Aorta (tissue), 5 donors: ENCODE results near the gene FUT6. TPM values are rescaled to one million over a fixed set of nuclear protein-coding genes. Genes with fewer than 3 reads are reported as not detected.

Source experiments
- ATAC-seq: fragments of 200-7000 bp; cut with Tn5 transposase; one replicate; pipeline ENCODE4 v1.9.1; 2022; ENCODE audit warnings: moderate library complexity; ENCODE audit not compliant: low FRiP score
- DNase-seq, 2 donors: peaks; one replicate each; pipeline ENCODE4 v3.0.0-alpha.2; 2020
- H3K27ac ChIP-seq, 2 donors: one replicate each; pipeline ENCODE4 v1.5.1; 2013; ENCODE audit warnings: low read length in 2 of 2, mild to moderate bottlenecking in 2 of 2, moderate library complexity in 2 of 2, control low read depth in 1 of 2, inconsistent platforms in 1 of 2, low read depth in 1 of 2
- H3K27me3 ChIP-seq, 2 donors: one replicate each; pipeline ENCODE4 v1.6.1; 2013; ENCODE audit warnings: control low read depth in 1 of 2, low read length in 1 of 2, mild to moderate bottlenecking in 1 of 2, moderate library complexity in 1 of 2; ENCODE audit not compliant: insufficient read depth in 2 of 2, control insufficient read depth in 1 of 2
- H3K36me3 ChIP-seq, 2 donors: one replicate each; pipeline ENCODE4 v1.6.1; 2013; ENCODE audit warnings: control low read depth in 1 of 2, low read length in 1 of 2, mild to moderate bottlenecking in 1 of 2; ENCODE audit not compliant: insufficient read depth in 2 of 2, control insufficient read depth in 1 of 2
- H3K4me1 ChIP-seq, 2 donors: one replicate each; pipeline ENCODE4 v1.6.1; 2013; ENCODE audit warnings: low read length in 2 of 2, control low read depth in 1 of 2, mild to moderate bottlenecking in 1 of 2, moderate library complexity in 1 of 2; ENCODE audit not compliant: insufficient read depth in 2 of 2, control insufficient read depth in 1 of 2
- H3K4me3 ChIP-seq, 2 donors: one replicate each; pipeline ENCODE4 v1.5.1; 2013; ENCODE audit warnings: low read length in 2 of 2, control low read depth in 1 of 2, mild to moderate bottlenecking in 1 of 2
- H3K9me3 ChIP-seq: one replicate; pipeline ENCODE4 v1.6.1; 2013; ENCODE audit warnings: mild to moderate bottlenecking, low read length; ENCODE audit not compliant: control insufficient read depth
- WGBS, 2 donors: extraction: QIAGEN DNeasy Blood & Tissue Kit; methylation state at CpG; one replicate each; pipeline ENCODE4 v1.1.7; 2013; 5-methylcytosine and 5-hydroxymethylcytosine counted together
- intact Hi-C, 2 donors: fragments of 100-400 bp; cut with DNase I; formaldehyde crosslinking; loops; one replicate each; pipeline versions ENCODE4 v1.14.2 to v1.15.0; 2022
- polyA plus RNA-seq, 2 donors: library from polyadenylated mRNA; stranded (reverse); fragments of 200-250 nt; gene quantifications; one replicate each; pipeline ENCODE4 v1.2.3, GENCODE V29; 2013
- total RNA-seq, 2 donors: library from RNA; stranded (reverse); fragmentation: NEBNext Ultra II Directional; extraction: Animal tissue kit (Norgen Biotek cat#: 25700); gene quantifications; one replicate each; pipeline ENCODE4 v1.2.1, GENCODE V29; 2021
- donor health status: healthy with polysubstance abuse.
- donor health status: Bipolar disorder and iron deficiency.
- donor health status: DM: no; HTN: no; CAD: no.
- donor health status: DM: no; HTN: no; CAD: no.
- donor health status: DM: yes; HTN: yes; CAD: no.

The FUT6 gene
- total and polyA plus RNA-seq, 4 donors: 0.05 to 3.9 TPM; not detected in 2

DNA sequence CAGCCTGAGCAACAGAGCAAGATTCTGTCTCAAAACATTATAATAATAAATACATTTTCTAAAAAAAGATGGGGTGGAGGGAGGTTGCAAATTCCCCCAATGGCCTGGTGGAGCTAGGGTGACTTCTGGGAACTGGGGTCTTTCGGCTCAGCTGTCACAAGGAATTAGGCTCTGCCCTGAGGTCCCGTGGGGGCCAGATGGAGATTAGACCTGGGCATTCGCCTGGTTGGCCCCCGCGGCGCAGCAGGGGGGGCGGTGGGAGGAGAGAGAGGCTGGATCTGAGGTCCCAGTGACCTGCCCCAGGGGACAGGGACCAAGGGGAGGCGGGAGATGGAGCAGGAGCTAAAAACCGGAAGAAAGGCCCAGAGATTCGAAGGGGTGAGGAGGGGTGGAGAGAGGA is 14.8 kb downstream of the FUT6 start:
- 66 to 68% methylated on average over 10 of the region's 10 CpGs for WGBS, 2 donors
- intact Hi-C loops: no loop called here
- H3K4me1 ChIP-seq: no peaks in the 10 kb centered on the region

GRCh38 chr19:5823579-5824281 is 15.8 kb downstream of the FUT6 start:
- Histone ChIP-seq H3K9me3 (no peaks in the 10 kb centered on the region), H3K4me1 (no peaks in the 10 kb centered on the region), H3K4me3 (no peak overlapping the region), H3K27me3 (peaks cover 0 to 2% of the 10 kb centered on the region in 2 donors), H3K27ac (no peak overlapping the region), H3K36me3 (no peaks in the 10 kb centered on the region)
- DNase-seq (no peak), ATAC-seq (no peak)
- 79 to 82% methylated on average over 30 of the region's 30 CpGs for WGBS, 2 donors
- intact Hi-C loops: no loop called here

More for the DNA sequence above, 14.8 kb downstream of the FUT6 start:
- H3K36me3 ChIP-seq: no peaks in the 10 kb centered on the region
- H3K4me3 ChIP-seq: no peak overlapping the region
- no peaks in the 10 kb centered on the region for H3K9me3 ChIP-seq
- ATAC-seq (no peak), DNase-seq (no peak)
- H3K27me3 ChIP-seq: peaks cover 0 to 2% of the 10 kb centered on the region in 2 donors
- H3K27ac ChIP-seq: no peak overlapping the region

DNA sequence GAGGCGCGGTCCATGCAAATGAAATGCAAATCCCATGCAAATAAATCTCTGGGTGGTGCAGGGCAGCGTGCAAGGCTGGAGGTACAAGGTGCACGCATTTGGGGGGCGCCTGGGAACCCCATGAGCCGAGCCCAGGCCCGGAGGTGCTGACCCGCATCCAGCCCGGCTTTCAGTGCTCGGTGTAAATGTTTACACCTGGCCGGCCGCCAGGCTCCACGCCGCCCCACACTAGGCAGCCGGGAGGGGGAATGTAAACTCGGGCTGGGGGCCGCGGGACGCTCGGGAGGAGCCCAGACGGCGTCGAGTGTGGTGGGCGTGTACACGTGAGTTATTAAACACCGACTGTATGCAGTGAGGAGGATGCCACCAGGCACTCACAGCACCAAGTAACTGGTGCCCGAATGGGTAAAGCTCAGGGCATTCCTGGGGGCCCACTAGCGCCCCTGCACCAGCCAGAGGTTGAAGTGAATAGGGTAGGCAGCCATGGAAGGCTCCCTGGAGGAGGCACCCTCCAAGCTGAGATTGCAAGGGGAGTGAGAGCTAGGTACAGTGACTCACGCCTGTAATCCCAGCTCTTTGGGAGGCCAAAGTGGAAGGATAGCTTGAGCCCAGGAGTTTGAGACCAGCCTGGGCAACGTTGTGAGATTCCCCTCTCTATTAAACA is 17.2 kb downstream of the FUT6 start:
- DNase-seq (no peak), ATAC-seq (no peak)
- WGBS, 2 donors: 17 to 21% methylated on average over 30 of the region's 30 CpGs
- no peak overlapping the region for H3K4me3 ChIP-seq
- H3K27me3 ChIP-seq: no peaks in the 10 kb centered on the region
- intact Hi-C loops: no loop called here
- H3K4me1 ChIP-seq: no peaks in the 10 kb centered on the region
- no peaks in the 10 kb centered on the region for H3K9me3 ChIP-seq
- no peaks in the 10 kb centered on the region for H3K36me3 ChIP-seq
- no peak overlapping the region for H3K27ac ChIP-seq

- Histone ChIP-seq H3K9me3 (no peaks in the 10 kb centered on the region), H3K27ac (no peak overlapping the region), H3K4me1 (no peaks in the 10 kb centered on the region), H3K36me3 (no peaks in the 10 kb centered on the region), H3K27me3 (no peaks in the 10 kb centered on the region), H3K4me3 (no peak overlapping the region)
- no peak for ATAC-seq
- intact Hi-C loops: no loop called here
- DNase-seq: no peak
- 43 to 53% methylated on average over 8 of the region's 8 CpGs for WGBS, 2 donors
Measured at GRCh38 chr19:5821521-5822180, 17.9 kb downstream of the FUT6 start.

DNA sequence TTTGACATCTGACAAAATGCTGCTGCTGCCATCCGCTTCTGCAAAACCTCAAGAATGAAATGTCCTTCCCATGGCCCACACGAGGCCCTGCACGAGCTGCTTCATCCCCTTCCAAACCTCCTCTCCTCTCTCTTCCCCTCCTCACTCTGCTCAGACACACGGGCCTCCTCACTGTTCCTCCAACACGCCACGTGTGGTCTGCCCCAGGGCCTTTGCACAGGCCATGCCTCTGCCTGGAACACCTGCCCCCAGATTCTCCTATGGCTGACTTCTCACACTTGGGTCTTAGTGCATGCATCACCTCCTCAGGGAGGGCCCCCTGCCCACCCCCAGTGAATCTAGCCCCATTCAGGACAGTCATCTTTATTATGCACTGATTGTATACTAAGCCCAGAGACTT is 18.7 kb downstream of the FUT6 start:
- Histone ChIP-seq H3K27me3 (no peaks in the 10 kb centered on the region), H3K27ac (no peak overlapping the region), H3K4me3 (no peak overlapping the region), H3K9me3 (no peaks in the 10 kb centered on the region), H3K36me3 (no peaks in the 10 kb centered on the region), H3K4me1 (no peaks in the 10 kb centered on the region)
- no peak for ATAC-seq
- DNase-seq: no peak
- WGBS, 2 donors: 57 to 73% methylated on average over 5 to 6 of the region's 6 CpGs
- intact Hi-C loops: no loop called here

GRCh38 chr19:5818594-5818993 is 20.9 kb downstream of the FUT6 start:
- H3K4me1 ChIP-seq: no peaks in the 10 kb centered on the region
- no peaks in the 10 kb centered on the region for H3K9me3 ChIP-seq
- ATAC-seq: no peak
- H3K4me3 ChIP-seq: no peak overlapping the region
- no peaks in the 10 kb centered on the region for H3K36me3 ChIP-seq
- H3K27me3 ChIP-seq: no peaks in the 10 kb centered on the region
- H3K27ac ChIP-seq: no peak overlapping the region
- no peak for DNase-seq
- intact Hi-C loops: no loop called here
- WGBS, 2 donors: 83% methylated on average over 10 of the region's 10 CpGs

GRCh38 chr19:5817218-5817617 is 22.3 kb downstream of the FUT6 start:
- no peak for ATAC-seq
- DNase-seq: no peak
- Histone ChIP-seq H3K27ac (no peak overlapping the region), H3K4me1 (no peaks in the 10 kb centered on the region), H3K27me3 (no peaks in the 10 kb centered on the region), H3K9me3 (no peaks in the 10 kb centered on the region), H3K4me3 (no peak overlapping the region), H3K36me3 (no peaks in the 10 kb centered on the region)
- intact Hi-C loops: no loop called here
- 78 to 80% methylated on average over 2 of the region's 2 CpGs for WGBS, 2 donors

DNA sequence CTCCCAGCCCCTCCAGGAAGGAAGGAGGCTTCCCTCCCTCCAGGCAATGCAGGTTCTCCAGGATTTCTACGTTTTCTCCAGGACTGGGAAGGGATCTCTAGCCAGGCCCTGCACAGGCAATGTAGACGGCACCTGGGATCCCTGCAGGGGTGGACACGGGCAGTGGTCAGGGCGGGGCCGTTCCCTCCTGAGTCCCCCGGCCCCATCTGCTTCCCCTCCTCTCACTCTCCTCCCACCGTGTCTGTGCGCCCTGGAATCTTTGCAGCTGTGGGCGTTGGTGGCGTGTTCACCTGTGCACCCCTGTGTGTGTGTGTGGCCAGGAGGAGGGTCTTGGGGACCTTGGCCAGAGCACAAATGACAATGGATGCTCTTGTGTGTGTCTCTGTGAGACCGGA is 24.7 kb downstream of the FUT6 start:
- no peak for ATAC-seq
- no peaks in the 10 kb centered on the region for H3K36me3 ChIP-seq
- no peaks in the 10 kb centered on the region for H3K4me1 ChIP-seq
- no peaks in the 10 kb centered on the region for H3K27me3 ChIP-seq
- DNase-seq: no peak
- no peak overlapping the region for H3K27ac ChIP-seq
- H3K9me3 ChIP-seq: no peaks in the 10 kb centered on the region
- no peak overlapping the region for H3K4me3 ChIP-seq
- intact Hi-C loops: no loop called here
- 58 to 65% methylated on average over 10 to 11 of the region's 11 CpGs for WGBS, 2 donors
